Skeletal muscle cell (primary cell): Measurements from ENCODE around the gene NHEJ1.

Experiments used
- DNase-seq: peaks from one replicate; pipeline ENCODE4 v3.0.0-alpha.2; 2010; ENCODE audit warnings: low read depth
- H3K4me3 ChIP-seq: 2 replicates; pipeline ENCODE4 v1.5.1; 2011; ENCODE audit warnings: low read depth, mild to moderate bottlenecking, control low read depth, low read length, moderate library complexity

NHEJ1 gene

DNA sequence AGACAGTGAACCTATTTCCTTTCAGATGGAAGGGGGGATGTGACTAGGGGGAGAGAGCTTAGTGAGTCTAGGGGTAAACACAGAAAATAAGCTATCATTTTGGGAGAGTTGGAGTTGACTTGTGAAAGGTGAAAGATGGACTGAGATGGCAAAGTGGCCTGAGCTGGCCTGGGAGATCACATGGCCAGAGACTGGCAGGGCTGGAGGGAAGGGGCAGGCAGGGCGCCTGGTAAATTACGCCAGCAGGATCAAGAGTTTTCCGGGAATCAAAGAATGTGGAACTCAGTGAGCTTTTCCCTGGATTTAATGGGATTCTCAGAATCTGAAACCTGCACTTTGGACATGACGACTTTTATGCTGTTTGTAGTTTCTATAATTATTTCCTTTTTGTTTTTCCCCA, 118.5 kb downstream of the NHEJ1 start:
- no peak overlapping the region for H3K4me3 ChIP-seq
- DNase-seq = no peak

DNA sequence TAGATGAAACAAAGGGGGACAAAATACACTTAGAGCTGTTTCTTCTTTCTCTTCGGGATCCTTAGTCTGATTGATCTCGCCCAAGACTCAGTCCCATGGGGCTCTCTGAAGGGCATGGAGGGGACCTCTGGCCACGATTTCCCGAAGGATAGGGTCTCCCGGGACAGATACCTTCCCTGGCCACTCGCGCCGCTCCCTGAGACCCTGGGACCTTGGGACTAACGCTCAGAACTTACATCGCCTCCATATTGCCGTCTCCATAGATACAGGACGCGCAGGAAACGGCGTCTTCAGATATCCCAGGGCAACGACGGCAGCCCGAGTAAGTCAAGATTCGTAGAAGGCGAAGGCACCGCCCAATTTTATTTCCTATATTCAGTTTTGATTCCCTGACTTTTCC, 119.4 kb downstream of the NHEJ1 start, which contains the start of gene CFAP65:
CFAP65 (minus strand) TSS at position 265 of the 400 bp plus-strand sequence. CDS start 2,468 bp downstream, outside the sequence.
- peak; percentile 15 for DNase-seq
- peak within 1 kb of the TSS; percentile 58 for H3K4me3 ChIP-seq

DNA sequence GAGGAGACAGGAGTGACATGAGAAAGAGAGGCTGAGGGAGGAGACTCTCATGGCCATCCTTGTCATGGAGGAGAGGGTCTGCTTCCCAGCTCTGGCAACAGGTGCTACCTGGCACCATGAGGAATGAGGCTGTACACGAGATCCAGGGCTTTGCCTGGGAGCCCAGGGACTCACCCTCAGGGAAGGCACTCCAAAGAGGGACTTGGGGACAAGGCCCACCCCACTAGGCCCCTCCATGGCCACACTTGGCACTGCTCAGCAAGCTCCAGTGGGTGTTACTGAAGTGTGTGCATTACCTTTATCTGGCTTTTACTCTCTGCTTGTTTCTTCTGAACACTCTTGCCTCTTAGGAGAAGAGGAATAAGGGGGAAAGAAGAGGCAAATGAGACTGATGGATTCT, 122.0 kb downstream of the NHEJ1 start:
- no peak overlapping the region for H3K4me3 ChIP-seq

DNA sequence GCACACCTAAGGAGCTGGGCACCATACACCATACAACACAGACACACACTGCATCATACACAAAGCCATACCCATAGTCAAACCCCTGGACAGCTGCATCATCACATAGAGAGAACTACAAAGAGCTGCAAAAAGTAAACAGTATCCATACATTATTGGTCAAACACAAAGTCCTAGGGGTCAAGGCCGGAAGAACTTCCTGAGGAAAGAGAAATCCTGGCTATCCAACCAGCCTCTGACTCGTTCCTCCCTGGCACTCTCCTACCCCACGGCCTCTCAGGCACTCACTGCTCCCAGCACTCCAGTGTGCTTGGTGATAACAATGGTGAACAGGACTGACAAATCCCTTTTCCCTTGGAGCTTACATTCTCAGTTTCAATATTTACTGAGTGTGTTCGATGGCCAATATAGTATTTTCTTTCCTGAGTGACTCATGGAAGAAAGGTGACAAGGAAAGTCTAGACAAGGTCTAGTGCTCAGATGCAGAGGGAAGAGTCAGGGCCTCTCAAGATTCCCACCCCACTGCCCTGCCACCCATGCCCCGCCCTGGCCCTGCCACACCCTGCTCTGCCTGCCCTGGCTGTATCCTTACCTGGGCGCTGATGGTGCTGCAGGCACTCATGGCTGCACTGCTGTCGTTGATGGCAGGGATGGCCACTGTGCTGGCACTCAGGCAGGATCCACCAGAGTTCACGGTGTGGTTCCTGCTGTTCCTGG, 122.7 kb downstream of the NHEJ1 start:
- no peak overlapping the region for H3K4me3 ChIP-seq
- DNase-seq = no peak

More for the DNA sequence above, 122.0 kb downstream of the NHEJ1 start:
- DNase-seq = no peak

DNA sequence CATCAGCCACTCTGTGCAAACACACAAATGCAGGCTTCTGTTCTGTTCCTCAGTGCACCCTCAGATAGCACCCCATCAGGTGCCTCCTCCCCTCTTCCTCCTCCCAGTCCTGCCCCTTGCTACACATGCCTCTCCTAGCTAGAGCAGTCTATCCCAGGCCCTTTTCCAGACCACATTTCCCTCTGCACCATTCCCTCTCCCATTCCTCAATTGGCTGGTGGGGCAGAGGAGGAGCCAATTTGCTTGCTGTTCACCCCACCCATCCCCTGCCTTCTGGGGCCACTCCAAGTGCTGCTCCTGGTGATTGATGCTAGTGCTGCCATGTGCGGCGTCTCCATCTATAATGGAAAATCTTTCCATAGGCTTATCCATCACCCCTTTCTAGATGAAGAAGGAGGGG, 124.7 kb downstream of the NHEJ1 start:
- DNase-seq = no peak
- no peak overlapping the region for H3K4me3 ChIP-seq

DNA sequence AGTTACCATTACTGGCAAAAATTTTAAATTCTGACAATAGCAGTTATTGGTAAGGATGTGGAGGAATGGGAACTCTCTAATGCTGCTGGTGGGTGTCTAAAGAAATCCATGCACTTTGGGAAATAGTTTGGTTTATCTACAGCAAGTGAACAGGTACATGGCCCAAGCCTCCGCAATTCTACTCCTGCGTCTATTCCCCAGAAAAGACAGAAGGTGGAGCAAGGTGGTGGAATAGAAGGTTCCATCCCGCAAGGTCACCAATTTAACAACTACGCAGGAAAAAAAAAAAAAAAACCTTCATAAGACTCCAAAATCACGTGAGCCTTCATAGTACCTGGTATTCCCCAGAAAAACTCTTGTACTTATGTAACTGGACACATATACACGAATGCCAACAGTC, 125.8 kb downstream of the NHEJ1 start:
- no peak overlapping the region for H3K4me3 ChIP-seq
- no peak for DNase-seq

DNA sequence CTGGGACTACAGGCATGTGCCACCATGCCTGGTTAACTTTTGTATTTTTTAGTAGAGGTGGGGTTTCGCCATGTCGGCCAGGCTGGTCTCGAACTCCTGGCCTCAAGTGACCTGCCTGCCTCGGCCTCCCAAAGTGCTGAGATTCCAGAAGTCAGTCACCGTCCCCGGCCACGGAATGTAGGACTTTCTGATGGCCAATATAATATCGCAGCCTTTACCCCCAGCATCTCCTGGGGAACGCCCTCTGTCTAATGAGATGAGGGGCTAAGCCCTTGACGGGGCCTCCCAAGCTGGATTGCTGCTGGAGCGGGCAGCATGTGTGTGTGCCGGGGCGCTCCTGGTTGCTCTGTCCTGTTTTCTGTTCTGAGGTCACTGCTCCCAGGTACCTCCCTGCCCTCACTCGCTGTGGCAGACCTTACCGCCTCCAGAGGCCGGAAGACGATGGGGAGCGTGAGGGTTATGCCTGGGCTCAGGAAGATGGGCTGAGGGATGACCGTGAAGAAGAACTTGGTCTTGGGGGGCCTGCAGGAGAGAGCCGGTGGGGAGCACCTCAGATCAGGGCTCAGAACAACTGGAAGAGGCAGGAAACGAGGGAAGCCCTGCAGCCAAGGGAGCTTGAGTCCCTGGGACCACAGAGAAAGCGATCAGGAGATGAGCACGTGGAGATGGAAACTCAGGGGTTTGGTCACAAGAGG, 128.4 kb downstream of the NHEJ1 start:
- DNase-seq = no peak
- no peak overlapping the region for H3K4me3 ChIP-seq

DNA sequence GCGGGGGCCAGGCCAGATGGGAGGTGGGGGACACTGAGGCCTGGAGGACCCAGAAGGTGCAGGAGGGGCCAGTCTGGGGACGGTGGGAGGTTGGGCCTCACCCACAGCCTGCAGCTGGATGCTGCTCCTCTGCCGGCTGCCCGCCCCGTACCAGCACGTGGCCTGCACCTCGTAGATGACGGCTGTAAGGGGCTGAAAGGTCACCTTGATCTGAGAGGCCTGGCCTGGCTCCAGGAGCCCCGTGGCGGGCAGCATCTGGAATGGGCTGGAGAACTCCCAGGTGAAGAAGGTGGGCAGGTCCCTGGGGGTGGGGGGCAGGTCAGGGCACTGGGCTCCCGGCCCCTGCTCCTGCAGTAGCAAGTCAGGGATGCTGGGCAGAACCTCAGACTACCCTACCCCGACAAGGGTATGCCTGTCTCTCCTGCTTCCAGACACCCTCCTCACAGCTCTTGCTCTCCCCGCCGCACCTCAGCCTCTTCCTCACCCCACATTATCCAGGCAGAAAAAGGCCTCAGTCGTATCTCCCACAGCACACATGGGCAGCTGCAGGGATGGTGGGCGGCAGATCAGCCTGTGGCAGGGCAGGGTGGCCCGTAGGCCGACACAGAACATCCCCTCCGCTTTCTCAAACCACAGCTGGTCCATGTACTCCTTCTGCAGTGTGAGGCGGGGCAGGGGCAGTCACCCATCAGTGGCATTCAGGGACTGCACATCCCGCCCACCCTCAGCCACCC, 129.4 kb downstream of the NHEJ1 start:
- H3K4me3 ChIP-seq = no peak overlapping the region
- no peak for DNase-seq

DNA sequence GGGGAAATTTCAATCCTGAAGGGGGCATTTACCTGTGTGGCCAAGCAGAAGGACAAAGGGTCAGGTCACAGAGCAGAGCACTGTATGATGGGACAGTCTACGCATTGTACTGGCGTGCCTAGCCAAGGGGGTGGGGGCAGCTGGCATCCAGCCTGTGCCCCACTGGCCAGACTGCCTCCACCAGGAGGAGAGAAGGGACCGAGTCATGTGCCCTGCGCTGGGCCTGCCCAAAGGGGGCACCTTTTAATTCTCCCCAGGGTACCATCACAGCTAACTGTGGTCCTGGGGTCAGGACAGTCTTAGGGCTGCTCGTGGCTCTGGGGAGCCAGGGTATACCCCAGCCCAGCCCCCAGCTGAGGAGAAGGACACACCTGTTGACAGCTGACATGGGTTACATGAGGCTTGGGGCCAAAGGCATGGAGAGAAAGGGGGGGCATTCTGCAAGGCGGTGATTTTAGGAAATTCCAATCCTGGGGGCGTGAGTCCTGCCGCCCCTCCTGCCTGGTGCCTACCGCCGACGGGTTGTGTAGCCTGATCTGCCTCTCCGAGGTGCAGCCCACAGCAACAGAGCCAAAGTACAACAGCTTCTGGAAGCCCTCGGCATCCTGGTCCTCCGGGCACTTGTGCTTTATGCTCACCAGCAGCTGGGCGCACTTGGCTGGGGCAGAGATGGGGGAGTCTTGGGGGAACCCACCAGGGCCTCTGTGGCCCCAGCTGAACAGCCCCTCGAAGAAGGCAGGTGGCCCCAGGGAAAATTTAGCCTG, 130.3 kb downstream of the NHEJ1 start:
- H3K4me3 ChIP-seq = no peak overlapping the region

DNA sequence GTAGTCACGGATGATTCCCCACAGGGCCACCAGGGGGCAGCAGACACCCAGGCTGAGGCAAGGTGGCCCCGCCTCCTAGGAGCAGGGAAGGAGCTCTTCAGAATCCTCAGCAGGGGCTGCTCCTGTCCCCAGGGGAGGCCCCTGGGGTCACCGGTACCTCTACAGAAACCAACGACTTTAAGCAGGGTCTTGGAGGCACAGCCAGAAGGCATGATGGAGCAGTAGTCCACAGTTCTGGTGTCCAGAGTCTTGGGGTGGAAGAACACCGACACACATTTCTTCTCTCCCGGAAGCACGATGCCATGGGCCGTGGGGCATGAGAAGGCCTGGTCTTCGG, 130.8 kb downstream of the NHEJ1 start:
- H3K4me3 ChIP-seq = no peak overlapping the region
- DNase-seq = peak; percentile 16

More for the DNA sequence above, 130.3 kb downstream of the NHEJ1 start:
- no peak for DNase-seq

DNA sequence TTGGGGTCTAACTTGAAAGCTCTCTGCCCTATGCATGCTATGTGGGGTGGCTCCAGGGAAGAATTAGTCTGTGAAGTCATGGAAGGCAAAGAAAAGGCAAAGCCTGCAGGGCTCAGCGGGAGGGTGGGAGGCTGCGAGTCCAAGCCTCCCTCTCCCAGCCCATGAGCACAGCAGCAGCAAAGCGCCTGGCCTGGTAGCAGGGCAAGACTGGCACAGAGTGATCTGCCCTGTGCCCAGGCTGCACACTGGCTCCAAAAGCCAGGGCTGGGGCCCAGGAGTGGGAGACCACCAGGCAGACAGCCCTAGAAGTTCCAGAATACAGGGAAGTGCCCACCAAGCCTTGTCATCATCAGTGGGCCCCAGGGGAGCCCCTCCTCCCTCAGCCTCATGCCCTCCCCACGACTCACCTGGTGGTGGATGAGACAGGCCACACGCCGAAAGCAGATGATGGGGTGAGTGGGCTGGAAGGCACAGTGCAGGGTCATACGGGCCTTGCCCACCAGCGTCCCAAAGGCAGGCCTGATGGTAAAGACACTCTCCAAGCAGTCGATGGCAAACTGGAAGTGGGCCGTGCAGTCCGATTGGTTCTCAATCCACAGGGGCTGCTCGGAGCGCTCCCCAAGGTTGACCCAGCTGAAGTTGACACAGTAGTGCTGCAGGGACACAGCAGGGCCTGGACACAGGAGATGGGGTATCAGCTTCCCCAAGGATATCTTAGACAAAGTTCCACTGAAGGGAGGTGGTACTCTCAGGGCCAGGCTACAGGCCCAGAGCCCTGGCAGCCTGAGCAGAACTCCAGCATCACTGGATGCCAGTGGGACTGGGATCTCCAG, 131.4 kb downstream of the NHEJ1 start:
- no peak overlapping the region for H3K4me3 ChIP-seq
- no peak for DNase-seq

DNA sequence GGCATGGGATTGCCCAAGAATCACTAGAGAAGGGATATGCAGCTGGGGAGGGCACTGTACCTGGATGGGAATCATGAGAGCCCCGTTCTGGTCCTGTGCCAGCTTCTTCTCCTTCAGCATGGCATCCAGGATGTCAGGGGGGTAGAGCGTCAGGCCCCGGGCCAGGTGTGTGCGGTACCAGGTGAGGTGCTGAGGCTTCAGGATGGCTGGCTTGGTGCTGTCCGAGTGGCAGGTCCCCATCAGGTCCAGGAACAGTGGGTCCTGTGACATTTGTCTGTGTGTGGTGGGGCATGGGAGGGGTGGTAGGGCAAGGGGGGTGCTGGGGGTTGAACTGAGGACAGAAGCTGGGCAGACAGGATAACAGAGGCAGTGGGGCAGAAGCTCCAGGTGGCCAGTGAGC, 132.5 kb downstream of the NHEJ1 start:
- no peak overlapping the region for H3K4me3 ChIP-seq
- no peak for DNase-seq

DNA sequence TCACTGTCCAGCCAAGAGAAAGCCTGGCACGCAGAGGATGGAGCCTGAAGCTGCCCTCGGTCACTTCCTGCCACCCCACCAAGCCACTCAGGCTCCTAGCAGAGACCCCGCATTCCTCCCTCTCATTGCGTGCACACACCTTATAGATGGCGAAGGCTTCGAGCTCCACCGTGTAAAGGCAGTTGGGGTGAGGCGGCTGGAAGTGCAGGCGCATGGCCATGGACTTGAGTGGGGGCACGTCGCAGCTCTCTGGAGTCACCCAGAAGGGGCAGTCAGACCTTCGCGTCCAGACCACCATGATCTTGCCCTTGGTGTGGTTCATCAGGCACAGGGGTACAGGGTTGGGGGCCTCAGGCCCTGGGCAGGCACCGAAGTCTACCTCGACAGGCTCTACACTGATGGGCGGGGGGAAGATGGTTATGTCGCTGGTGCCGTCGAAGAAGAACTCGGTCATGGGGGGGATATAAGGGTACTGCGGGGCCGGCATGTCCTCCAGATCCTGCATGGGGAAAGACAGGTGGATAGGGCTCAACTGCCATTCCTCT, 133.0 kb downstream of the NHEJ1 start:
- H3K4me3 ChIP-seq = no peak overlapping the region
- no peak for DNase-seq

DNA sequence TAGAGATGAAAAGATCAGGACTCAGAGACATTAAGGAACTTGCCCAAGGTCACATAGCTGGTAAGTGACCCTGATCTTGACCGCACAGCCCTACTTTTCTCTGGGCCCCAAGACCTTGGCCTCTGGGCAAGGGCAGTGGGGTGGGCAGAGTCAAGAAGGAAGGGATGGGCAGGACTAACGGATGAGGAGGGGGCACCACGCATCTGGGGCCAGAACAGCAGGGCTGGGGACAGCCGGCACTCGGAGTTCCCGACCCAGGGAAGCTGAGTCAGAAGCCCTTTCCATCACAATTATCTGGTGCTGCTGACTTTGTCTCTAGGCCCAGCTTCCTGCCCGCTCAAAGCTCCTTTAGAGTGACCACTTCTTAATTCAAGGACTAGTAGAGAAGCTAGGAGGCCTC, 133.7 kb downstream of the NHEJ1 start:
- no peak overlapping the region for H3K4me3 ChIP-seq
- no peak for DNase-seq

DNA sequence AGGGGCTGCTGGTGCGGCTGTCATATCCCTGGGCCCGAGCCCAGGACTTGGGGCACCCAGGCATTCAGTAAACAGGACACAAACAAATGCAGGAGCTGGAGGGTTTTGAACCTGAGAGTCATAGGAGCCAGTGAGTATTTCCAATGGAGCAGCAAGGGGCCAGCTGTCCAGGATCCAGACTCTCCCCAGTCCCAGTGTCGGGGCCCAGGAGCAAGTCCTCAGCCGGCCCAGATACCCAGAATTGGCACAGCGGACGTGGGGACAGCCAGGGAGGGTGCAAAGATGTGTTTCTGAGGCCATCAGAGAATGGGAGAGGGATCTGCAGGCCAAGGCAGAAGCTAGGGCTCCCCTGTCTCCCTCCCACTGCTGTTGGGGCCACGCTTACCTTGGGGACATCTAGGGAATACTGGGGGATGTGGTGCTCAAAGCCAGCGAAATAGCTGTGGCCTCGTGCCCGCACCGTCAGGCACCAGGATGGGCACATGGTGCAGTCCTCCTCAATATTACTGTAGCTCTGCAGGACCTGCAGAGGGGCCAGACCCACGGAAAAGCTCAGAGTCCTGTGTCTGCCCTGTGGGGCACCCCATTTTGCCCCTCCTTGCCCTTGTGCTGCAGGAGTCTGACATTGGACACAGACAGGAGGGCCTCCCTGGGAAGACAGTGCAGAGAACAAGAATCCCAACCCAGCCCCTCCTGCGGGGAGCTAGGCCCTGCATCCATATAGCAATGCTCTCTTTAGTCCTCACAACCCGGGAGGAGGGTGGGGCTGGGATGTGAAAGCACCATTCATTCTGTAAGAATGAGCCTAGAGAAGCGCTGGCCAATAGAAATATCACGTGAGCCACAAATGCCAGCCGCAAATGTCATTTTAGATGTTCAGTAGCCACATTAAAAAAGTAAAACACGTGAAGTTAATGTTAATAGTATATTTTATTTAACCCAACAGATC, 134.7 kb downstream of the NHEJ1 start:
- DNase-seq = no peak
- no peak overlapping the region for H3K4me3 ChIP-seq
